A673 (cell line): ENCODE data around the gene CASKIN1. TPM values are rescaled to one million over a fixed set of nuclear protein-coding genes. Genes with fewer than 3 reads are reported as not detected.

Source experiments
- BruUV-seq: library from RNA; stranded (reverse); fragments of 400-500 nt; replicated peaks from 2 replicates; lab custom pipeline; 2021; lab: Mats Ljungman, UMichigan
- CTCF ChIA-PET: fragments of 300-600 bp; sonication (Branson Sonifier 250); formaldehyde crosslinking; loops from one replicate; lab custom pipeline; 2022; ENCODE audit warnings: antibody characterized with exemption; lab: Charles Lee
- POLR2A ChIA-PET: fragments of 300-600 bp; sonication (Branson Sonifier 250); formaldehyde crosslinking; loops from one replicate; lab custom pipeline; 2022; ENCODE audit warnings: antibody characterized with exemption; ENCODE audit not compliant: low non-redundant PET; lab: Charles Lee
- DNase-seq: peaks from one replicate; pipeline ENCODE4 v3.0.0-alpha.2; 2015; ENCODE audit warnings: low spot score
- H3K27ac ChIP-seq: fragments of 200-600 bp; sonication (generic); 2 replicates; pipeline ENCODE4 v1.5.1; 2016; ENCODE audit warnings: mixed run types, low read depth, mild to moderate bottlenecking, mixed read lengths, antibody characterized with exemption, low read length; ENCODE audit not compliant: poor library complexity, severe bottlenecking
- H3K27me3 ChIP-seq: fragments of 200-600 bp; sonication (generic); replicated peaks from 2 replicates; pipeline ENCODE4 v1.6.1; 2017; ENCODE audit warnings: mixed run types, low read depth, mild to moderate bottlenecking, mixed read lengths, antibody characterized with exemption, low read length; ENCODE audit not compliant: insufficient read depth, poor library complexity
- H3K36me3 ChIP-seq: fragments of 200-600 bp; sonication (generic); 2 replicates; pipeline ENCODE4 v1.6.1; 2016; ENCODE audit warnings: mixed run types, mild to moderate bottlenecking, mixed read lengths, antibody characterized with exemption, low read length; ENCODE audit not compliant: insufficient read depth, poor library complexity, severe bottlenecking
- H3K4me1 ChIP-seq: fragments of 200-600 bp; sonication (generic); 2 replicates; pipeline ENCODE4 v1.6.1; 2017; ENCODE audit warnings: mixed run types, mild to moderate bottlenecking, mixed read lengths, antibody characterized with exemption, low read length; ENCODE audit not compliant: insufficient read depth, poor library complexity, severe bottlenecking
- H3K4me3 ChIP-seq: fragments of 200-600 bp; sonication (generic); 2 replicates; pipeline ENCODE4 v1.5.1; 2016; ENCODE audit warnings: low read depth, mixed run types, mild to moderate bottlenecking, mixed read lengths, low read length; ENCODE audit not compliant: poor library complexity, severe bottlenecking
- H3K9me3 ChIP-seq: fragments of 200-600 bp; sonication (generic); 2 replicates; pipeline ENCODE4 v1.6.1; 2016; ENCODE audit warnings: mixed run types, low read depth, mild to moderate bottlenecking, mixed read lengths, antibody characterized with exemption, low read length; ENCODE audit not compliant: poor library complexity, severe bottlenecking
- EZH2 ChIP-seq: fragments of 200-600 bp; sonication (generic); IDR thresholded peaks from 2 replicates; pipeline ENCODE4 v1.6.1; 2017; ENCODE audit warnings: borderline replicate concordance, low read depth, mild to moderate bottlenecking, mixed read lengths, antibody characterized with exemption, low read length; ENCODE audit not compliant: poor library complexity, severe bottlenecking
- intact Hi-C: fragments of 100-400 bp; cut with micrococcal nuclease; formaldehyde crosslinking; loops from one replicate; pipeline ENCODE4 v1.10.0; 2022; ENCODE audit not compliant: unreplicated experiment
- total RNA-seq: library from RNA; stranded (reverse); gene quantifications from 2 replicates; pipeline ENCODE4 v1.2.3, GENCODE V29; 2021
- TF ChIP-seq, protein P1 (sequence below): fragments of 300-800, 200-600 bp; sonication (generic); conservative IDR thresholded peaks from 2 replicates; pipeline ENCODE4 v1.5.1; 2017; ENCODE audit warnings: low read depth, mild to moderate bottlenecking, antibody characterized with exemption, low read length, moderate library complexity, mixed read lengths

CASKIN1 gene
- total RNA-seq, 1 experiment from 2014 or later, result 1.1 TPM

DNA sequence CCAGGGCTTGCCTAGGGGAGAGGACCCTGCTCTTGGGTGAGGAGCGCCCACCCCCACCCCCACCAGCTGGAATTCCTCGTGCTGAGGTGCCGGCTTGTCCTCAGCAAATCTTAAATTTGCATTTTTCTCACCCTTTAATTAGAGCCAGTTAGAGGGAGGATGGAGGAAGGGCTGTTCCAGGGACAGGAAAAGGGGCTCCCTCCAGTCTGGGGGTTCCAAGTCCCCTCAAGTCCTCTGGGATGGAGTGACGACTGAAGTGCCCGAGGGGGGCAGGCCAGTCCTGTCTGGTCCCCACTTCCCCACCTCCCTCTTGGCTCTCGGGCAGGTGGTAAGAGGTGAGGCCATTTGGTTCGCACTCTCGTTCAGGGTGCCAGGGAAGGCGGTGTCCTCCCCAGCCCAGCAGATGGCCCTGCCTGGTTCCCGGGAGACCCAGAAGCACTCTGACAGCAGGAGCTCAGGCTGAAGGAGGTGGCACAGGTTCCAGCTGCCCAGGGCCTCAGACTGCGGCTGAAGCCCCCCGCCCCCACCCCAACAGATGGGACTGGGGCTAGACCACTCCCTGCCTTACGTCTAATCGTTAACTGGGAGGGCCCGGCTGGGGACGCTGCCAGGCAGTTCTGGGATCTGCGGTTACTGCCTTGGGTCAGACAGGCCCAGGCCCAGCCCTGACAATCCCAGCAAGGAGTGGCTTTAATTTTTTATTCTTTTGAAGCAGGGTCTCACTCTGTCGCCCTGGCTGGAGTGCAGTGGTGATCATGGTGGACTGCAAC lies 45.8 kb downstream of the CASKIN1 start:
- POLR2A ChIA-PET, result no interaction called here

DNA sequence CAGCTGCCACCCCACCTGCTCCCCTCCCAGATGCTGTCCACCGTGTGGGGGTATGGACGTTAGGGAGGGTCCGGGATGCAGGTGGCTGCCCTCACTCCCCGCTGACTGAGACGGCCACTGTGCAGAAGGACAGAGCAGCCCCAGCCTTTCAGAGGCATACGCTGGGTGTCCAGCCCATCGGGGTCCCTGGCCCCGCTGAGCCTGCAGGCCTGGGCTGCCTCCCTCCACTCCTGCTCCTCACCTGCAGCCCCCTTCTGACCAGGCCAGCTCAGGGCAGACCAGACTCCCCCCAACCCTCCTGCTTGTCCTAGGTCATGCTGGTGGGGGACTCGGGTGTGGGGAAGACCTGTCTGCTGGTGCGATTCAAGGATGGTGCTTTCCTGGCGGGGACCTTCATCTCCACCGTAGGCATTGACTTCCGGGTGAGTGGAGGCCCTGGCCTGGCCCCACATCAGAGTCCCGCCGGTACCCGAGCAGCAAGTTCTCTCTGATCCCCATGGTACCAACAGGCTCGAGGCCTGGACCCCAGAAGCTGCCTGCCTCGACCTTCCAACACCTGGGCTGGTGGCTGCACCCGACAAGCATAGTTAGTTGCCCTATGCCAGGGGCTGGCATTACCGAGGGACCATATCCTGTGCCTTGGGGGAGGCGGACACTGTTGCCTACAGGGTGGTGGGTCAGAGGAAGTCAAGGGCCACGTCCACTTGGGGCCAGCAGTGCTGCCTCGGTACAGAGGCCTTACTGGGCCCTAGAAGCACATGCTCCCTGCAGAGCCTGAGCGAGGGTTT lies 46.6 kb downstream of the CASKIN1 start:
- H3K27me3 ChIP-seq, result no peaks in the 10 kb centered on the region
- peaks cover 39% of the 10 kb centered on the region for H3K36me3 ChIP-seq
- H3K4me1 ChIP-seq, result peaks cover 50% of the 10 kb centered on the region
- H3K9me3 ChIP-seq, result no peaks in the 10 kb centered on the region
- DNase-seq, result peak; percentile 52
- intact Hi-C loops, result loop anchor here (5.0 kb wide), 1 partner anchor 128 kb away; no protein-coding TSS in a partner anchor
- TF ChIP-seq EZH2, result no peak
- TF ChIP-seq, protein P1, sequence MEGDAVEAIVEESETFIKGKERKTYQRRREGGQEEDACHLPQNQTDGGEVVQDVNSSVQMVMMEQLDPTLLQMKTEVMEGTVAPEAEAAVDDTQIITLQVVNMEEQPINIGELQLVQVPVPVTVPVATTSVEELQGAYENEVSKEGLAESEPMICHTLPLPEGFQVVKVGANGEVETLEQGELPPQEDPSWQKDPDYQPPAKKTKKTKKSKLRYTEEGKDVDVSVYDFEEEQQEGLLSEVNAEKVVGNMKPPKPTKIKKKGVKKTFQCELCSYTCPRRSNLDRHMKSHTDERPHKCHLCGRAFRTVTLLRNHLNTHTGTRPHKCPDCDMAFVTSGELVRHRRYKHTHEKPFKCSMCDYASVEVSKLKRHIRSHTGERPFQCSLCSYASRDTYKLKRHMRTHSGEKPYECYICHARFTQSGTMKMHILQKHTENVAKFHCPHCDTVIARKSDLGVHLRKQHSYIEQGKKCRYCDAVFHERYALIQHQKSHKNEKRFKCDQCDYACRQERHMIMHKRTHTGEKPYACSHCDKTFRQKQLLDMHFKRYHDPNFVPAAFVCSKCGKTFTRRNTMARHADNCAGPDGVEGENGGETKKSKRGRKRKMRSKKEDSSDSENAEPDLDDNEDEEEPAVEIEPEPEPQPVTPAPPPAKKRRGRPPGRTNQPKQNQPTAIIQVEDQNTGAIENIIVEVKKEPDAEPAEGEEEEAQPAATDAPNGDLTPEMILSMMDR, result no peak
- no TSS peak for BruUV-seq
- H3K4me3 ChIP-seq, result peak overlapping the region; percentile 53
- ChIA-PET CTCF (interaction anchor here (0.5 to 0.6 kb wide), 2 partner anchors 10 to 93 kb away, joined by 3 to 6 read pairs; no protein-coding TSS in a partner anchor), POLR2A (no interaction called here)
- H3K27ac ChIP-seq, result no peak overlapping the region

More for the DNA sequence above, 45.8 kb downstream of the CASKIN1 start:
- no peak for TF ChIP-seq EZH2
- TF ChIP-seq, protein P1, result no peak
- H3K36me3 ChIP-seq, result peaks cover 40% of the 10 kb centered on the region
- BruUV-seq, result no TSS peak
- CTCF ChIA-PET, result interaction anchor here (0.6 to 0.7 kb wide), 3 partner anchors 94 to 895 kb away, joined by 3 to 6 read pairs (median 3); no protein-coding TSS in a partner anchor
- peak; percentile 75 for DNase-seq
- no peaks in the 10 kb centered on the region for H3K9me3 ChIP-seq
- peak overlapping the region; percentile 55 for H3K27ac ChIP-seq
- no peak overlapping the region for H3K4me3 ChIP-seq
- peaks cover 50% of the 10 kb centered on the region for H3K4me1 ChIP-seq
- intact Hi-C loops, result loop anchor here (5.0 kb wide), 1 partner anchor 128 kb away; no protein-coding TSS in a partner anchor
- H3K27me3 ChIP-seq, result no peaks in the 10 kb centered on the region

DNA sequence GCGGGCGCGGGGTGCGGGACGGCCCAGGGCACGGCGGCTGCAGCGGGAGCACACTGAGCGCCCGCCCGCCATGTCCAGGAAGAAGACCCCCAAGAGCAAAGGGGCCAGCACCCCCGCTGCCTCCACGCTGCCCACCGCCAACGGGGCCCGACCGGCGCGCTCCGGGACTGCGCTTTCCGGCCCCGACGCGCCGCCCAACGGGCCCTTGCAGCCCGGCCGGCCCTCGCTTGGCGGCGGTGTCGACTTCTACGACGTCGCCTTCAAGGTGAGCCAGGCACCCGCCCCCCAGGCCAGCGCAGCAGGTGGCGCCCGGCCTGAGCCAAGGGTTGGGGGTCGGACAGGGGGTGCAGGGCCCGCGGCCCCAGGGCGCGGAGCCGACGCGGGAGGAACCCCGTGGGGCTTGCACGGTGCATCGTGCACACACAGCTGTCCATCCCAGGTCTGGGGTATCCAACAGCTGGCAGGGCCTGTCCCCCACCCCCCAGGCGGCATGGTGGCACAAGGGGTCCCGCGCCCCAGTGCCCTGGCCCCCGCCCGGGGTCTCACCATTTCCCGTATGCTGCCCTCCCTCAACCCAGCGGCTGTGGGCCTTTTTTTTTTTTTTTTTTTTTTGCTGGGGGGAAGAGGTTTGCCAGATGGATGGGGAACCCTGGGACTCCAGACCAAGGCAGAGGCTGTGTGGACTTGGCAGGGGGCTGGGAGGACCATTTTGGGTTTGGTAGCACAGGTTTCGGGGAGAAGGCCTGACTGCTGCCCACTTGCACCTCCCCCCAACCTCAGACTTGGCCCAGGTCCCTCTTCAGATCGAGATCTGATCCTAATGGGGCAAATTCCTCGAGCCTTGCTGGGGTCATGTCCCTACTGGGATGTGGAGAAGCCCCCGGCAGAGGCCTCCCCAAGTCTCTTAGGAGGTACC lies 47.4 kb downstream of the CASKIN1 start:
- ChIA-PET CTCF (interaction anchor here (0.5 kb wide), 1 partner anchor 9 kb away, joined by 3 read pairs; no protein-coding TSS in a partner anchor), POLR2A (no interaction called here)
- H3K4me3 ChIP-seq, result peak overlapping the region; percentile 53
- BruUV-seq, result no TSS peak
- TF ChIP-seq EZH2, result no peak
- TF ChIP-seq, protein P1, result no peak
- H3K9me3 ChIP-seq, result no peaks in the 10 kb centered on the region
- H3K4me1 ChIP-seq, result peaks cover 50% of the 10 kb centered on the region
- intact Hi-C loops, result no loop called here
- DNase-seq, result peak; percentile 45
- H3K27me3 ChIP-seq, result no peaks in the 10 kb centered on the region
- peaks cover 30% of the 10 kb centered on the region for H3K36me3 ChIP-seq
- peak overlapping the region; percentile 31 for H3K27ac ChIP-seq
